ENCODE measurements around the gene MAGI2. TPM values are rescaled to one million over a fixed set of nuclear protein-coding genes. Genes with fewer than 3 reads are reported as not detected.

Gene MAGI2
- polyA plus RNA-seq, 3 donors, result 0.03 to 0.11 TPM; not detected in 1

- Histone ChIP-seq H3K9me3 (replicated peaks in 1 of 2; ENCODE audit: control insufficient read depth in 1 of 2, insufficient read depth in 1 of 2, low read length in 2 of 2) (no peaks in the 10 kb centered on the region), H3K36me3 (replicated peaks in 1 of 2; ENCODE audit: control insufficient read depth in 1 of 2, insufficient read depth in 2 of 2, low read length in 2 of 2) (no peaks in the 10 kb centered on the region), H4K20me1 (ENCODE audit: insufficient read depth, low read length) (no peaks in the 10 kb centered on the region), H3K4me1 (ENCODE audit: control insufficient read depth in 1 of 2, insufficient read depth in 2 of 2, low read length in 2 of 2) (no peaks in the 10 kb centered on the region), H2AFZ (ENCODE audit: insufficient read depth, low read depth, low read length, poor library complexity, severe bottlenecking) (no peak overlapping the region), H3K27ac (ENCODE audit: low read depth in 1 of 2, low read length in 2 of 2) (no peak overlapping the region), H3K4me3 (replicated peaks in 1 of 3; ENCODE audit: low read depth in 2 of 3, low read length in 3 of 3) (no peak overlapping the region), H3K4me2 (replicated peaks; ENCODE audit: extremely low read depth, low read length, poor library complexity, severe bottlenecking) (no peak overlapping the region), H3K9ac (ENCODE audit: insufficient read depth, low read length, poor library complexity, severe bottlenecking) (no peak overlapping the region), H3K27me3 (ENCODE audit: control insufficient read depth in 2 of 2, insufficient read depth in 2 of 2, low read length in 2 of 2) (no peaks in the 10 kb centered on the region), H3K79me2 (ENCODE audit: insufficient read depth, low read length) (no peaks in the 10 kb centered on the region)
- Mint-ChIP-seq H3K4me3 (peak overlapping the region in 1 of 2 donors; percentile 21), H3K9me3 (no peaks in the 10 kb centered on the region), H3K36me3 (no peaks in the 10 kb centered on the region), H3K4me1 (no peaks in the 10 kb centered on the region), H3K27me3 (ENCODE audit: low read depth in 3 of 3) (no peaks in the 10 kb centered on the region), H3K27ac (no peak overlapping the region)
- no peak for DNase-seq
- intact Hi-C loops (cut with micrococcal nuclease), result no loop called here
- TF ChIP-seq CTCF (IDR thresholded peaks at IDR 0.05), result no peak
- WGBS (ENCODE audit: insufficient coverage), result 89% methylated on average over 1 of the region's 5 CpGs
These were observed 164.8 kb downstream of the MAGI2 start for GRCh38 chr7:79288655-79289054.

DNA sequence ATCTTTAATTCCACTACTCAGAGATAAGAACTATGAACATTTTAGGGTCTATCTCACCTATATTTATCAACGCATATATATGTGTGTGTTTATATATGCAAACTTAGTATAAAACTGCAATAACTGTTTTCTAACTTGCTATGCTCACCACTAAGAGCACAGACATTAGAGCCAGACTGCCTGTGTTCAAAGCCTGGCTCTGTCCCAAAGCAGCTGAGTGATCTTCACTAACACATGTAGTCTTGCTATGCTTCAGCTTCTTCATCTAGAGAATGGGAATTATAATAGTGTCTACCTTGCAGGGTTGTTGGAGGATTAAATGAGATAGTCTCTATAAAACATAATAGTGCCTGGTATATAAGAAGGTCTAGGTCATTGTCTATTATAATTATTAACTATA lies 165.5 kb downstream of the MAGI2 start:
- H3K4me3 ChIP-seq (replicated peaks in 1 of 3; ENCODE audit: low read depth in 2 of 3, low read length in 3 of 3), result no peak overlapping the region
- no peaks in the 10 kb centered on the region for H3K27me3 ChIP-seq (ENCODE audit: control insufficient read depth in 2 of 2, insufficient read depth in 2 of 2, low read length in 2 of 2)
- no peak overlapping the region for H3K27ac ChIP-seq (ENCODE audit: low read depth in 1 of 2, low read length in 2 of 2)
- no peak overlapping the region for H3K4me2 ChIP-seq (replicated peaks; ENCODE audit: extremely low read depth, low read length, poor library complexity, severe bottlenecking)
- no peak overlapping the region for H3K9ac ChIP-seq (ENCODE audit: insufficient read depth, low read length, poor library complexity, severe bottlenecking)
- H3K36me3 ChIP-seq (replicated peaks in 1 of 2; ENCODE audit: control insufficient read depth in 1 of 2, insufficient read depth in 2 of 2, low read length in 2 of 2), result no peaks in the 10 kb centered on the region
- H2AFZ ChIP-seq (ENCODE audit: insufficient read depth, low read depth, low read length, poor library complexity, severe bottlenecking), result no peak overlapping the region
- no peak for TF ChIP-seq CTCF (IDR thresholded peaks at IDR 0.05)
- no peaks in the 10 kb centered on the region for H3K36me3 Mint-ChIP-seq
- intact Hi-C loops (cut with micrococcal nuclease), result no loop called here
- no peaks in the 10 kb centered on the region for H3K9me3 ChIP-seq (replicated peaks in 1 of 2; ENCODE audit: control insufficient read depth in 1 of 2, insufficient read depth in 1 of 2, low read length in 2 of 2)
- no peak for DNase-seq
- no peaks in the 10 kb centered on the region for H3K27me3 Mint-ChIP-seq (ENCODE audit: low read depth in 3 of 3)
- no peak overlapping the region for H3K27ac Mint-ChIP-seq
- H3K4me1 ChIP-seq (ENCODE audit: control insufficient read depth in 1 of 2, insufficient read depth in 2 of 2, low read length in 2 of 2), result no peaks in the 10 kb centered on the region
- H4K20me1 ChIP-seq (ENCODE audit: insufficient read depth, low read length), result no peaks in the 10 kb centered on the region
- no peaks in the 10 kb centered on the region for H3K79me2 ChIP-seq (ENCODE audit: insufficient read depth, low read length)
- H3K4me1 Mint-ChIP-seq, result no peaks in the 10 kb centered on the region
- no peaks in the 10 kb centered on the region for H3K9me3 Mint-ChIP-seq
- no CpG with 5 or more reads among the region's 1 CpG for WGBS (ENCODE audit: insufficient coverage)
- no peak overlapping the region for H3K4me3 Mint-ChIP-seq

Data from CD14-positive monocyte (primary cell).